Naive thymus-derived CD4-positive, alpha-beta T cell (primary cell): ENCODE measurements around the gene C1orf226. TPM values are rescaled to one million over a fixed set of nuclear protein-coding genes. Genes with fewer than 3 reads are reported as not detected.

Experiments
- ATAC-seq: fragments of 150-1000 bp; cut with Tn5 transposase; 2 replicates; pipeline ENCODE4 v1.10.0; 2021; ENCODE audit warnings: mild to moderate bottlenecking, moderate library complexity
- CTCF ChIA-PET: fragments of 350-600 bp; sonication (Branson Sonifier 250); formaldehyde crosslinking; loops from one replicate; lab custom pipeline; 2021; ENCODE audit warnings: antibody characterized with exemption; lab: Charles Lee
- POLR2A ChIA-PET: fragments of 350-600 bp; sonication (Branson Sonifier 250); formaldehyde crosslinking; loops from one replicate; lab custom pipeline; 2021; ENCODE audit warnings: antibody characterized with exemption, inconsistent platforms; lab: Charles Lee
- DNase-seq, 9 donors: peaks; one replicate each; pipeline versions ENCODE4 v3.0.0 to v3.0.0-alpha.2; 2020 to 2022; ENCODE audit warnings: mixed read lengths in 1 of 9
- H3K27ac ChIP-seq: one replicate; pipeline ENCODE4 v1.7.0; 2013; ENCODE audit warnings: mild to moderate bottlenecking, low read depth, low read length, moderate library complexity
- H3K27me3 ChIP-seq, 2 donors: one replicate each; pipeline ENCODE4 v1.7.0; 2013; ENCODE audit warnings: low read length in 2 of 2, mild to moderate bottlenecking in 2 of 2, moderate library complexity in 2 of 2; ENCODE audit not compliant: control insufficient read depth in 2 of 2, insufficient read depth in 2 of 2
- H3K36me3 ChIP-seq, 3 experiments: 1 replicate in 2 of 3; 2 replicates in 1 of 3; pipeline ENCODE4 v1.7.0; 2013; ENCODE audit warnings: low read length in 3 of 3, mild to moderate bottlenecking in 3 of 3, moderate library complexity in 1 of 3; ENCODE audit not compliant: insufficient read depth in 3 of 3, control insufficient read depth in 2 of 3
- H3K4me1 ChIP-seq, 2 donors: one replicate each; pipeline ENCODE4 v1.7.0; 2013; ENCODE audit warnings: low read length in 2 of 2, mild to moderate bottlenecking in 2 of 2, moderate library complexity in 1 of 2; ENCODE audit not compliant: control insufficient read depth in 2 of 2, insufficient read depth in 2 of 2
- H3K4me3 ChIP-seq: 2 replicates; pipeline ENCODE4 v1.7.0; 2013; ENCODE audit warnings: mild to moderate bottlenecking, low read length
- H3K9me3 ChIP-seq, 3 experiments: 1 replicate in 2 of 3; 2 replicates in 1 of 3; pipeline ENCODE4 v1.7.0; 2013; ENCODE audit warnings: low read length in 3 of 3; ENCODE audit not compliant: control insufficient read depth in 2 of 3
- H3K27ac Mint-ChIP-seq, 9 donors: one replicate each; pipeline ENCODE4 v1.8.0; 2020 to 2022; ENCODE audit warnings: mixed read lengths in 9 of 9, mild to moderate bottlenecking in 8 of 9, moderate library complexity in 5 of 9, inconsistent platforms in 2 of 9
- H3K27me3 Mint-ChIP-seq, 5 donors: one replicate each; pipeline ENCODE4 v1.8.0; 2021 to 2022; ENCODE audit warnings: mixed read lengths in 5 of 5, mild to moderate bottlenecking in 1 of 5
- H3K36me3 Mint-ChIP-seq, 5 donors: one replicate each; pipeline ENCODE4 v1.8.0; 2020 to 2022; ENCODE audit warnings: mixed read lengths in 5 of 5, mild to moderate bottlenecking in 3 of 5, inconsistent platforms in 1 of 5
- H3K4me1 Mint-ChIP-seq, 7 donors: one replicate each; pipeline ENCODE4 v1.8.0; 2020 to 2022; ENCODE audit warnings: mixed read lengths in 7 of 7, mild to moderate bottlenecking in 3 of 7, inconsistent platforms in 1 of 7
- H3K4me3 Mint-ChIP-seq, 10 donors: one replicate each; pipeline ENCODE4 v1.8.0; 2020 to 2022; ENCODE audit warnings: mild to moderate bottlenecking in 10 of 10, mixed read lengths in 10 of 10, moderate library complexity in 6 of 10, inconsistent platforms in 2 of 10
- H3K9me3 Mint-ChIP-seq, 11 donors: one replicate each; pipeline ENCODE4 v1.8.0; 2020 to 2022; ENCODE audit warnings: mixed read lengths in 11 of 11, mild to moderate bottlenecking in 4 of 11, inconsistent platforms in 1 of 11, moderate library complexity in 1 of 11
- intact Hi-C, 2 donors: fragments of 100-400 bp; cut with micrococcal nuclease; formaldehyde crosslinking; loops; one replicate each; pipeline ENCODE4 v1.15.1; 2023
- polyA plus RNA-seq, 2 donors: library from polyadenylated mRNA; unstranded; fragments of 300-500 nt; fragmentation: Illumina TruSeq; gene quantifications; one replicate each; pipeline ENCODE4 v1.2.3, GENCODE V29; 2021
- total RNA-seq, 6 experiments: library from RNA in 5 of 6; stranded (reverse) in 5 of 6; gene quantifications; 1 replicate in 5 of 6; 2 replicates in 1 of 6; pipeline ENCODE4 v1.2.3 and lab custom pipeline; 2021 to 2026

C1orf226 gene
- total and polyA plus RNA-seq, 7 experiments from 2014 or later = 0.24 TPM; not detected in 6

- CTCF ChIA-PET = no interaction called here
- H3K27me3 Mint-ChIP-seq = peaks cover 0 to 12% (median 6%) of the 10 kb centered on the region in 5 donors
Observed at GRCh38 chr1:162383516-162383915, 2.0 kb downstream of the C1orf226 start.

GRCh38 chr1:162384116-162384515 is 2.6 kb downstream of the C1orf226 start:
- no peaks in the 10 kb centered on the region for H3K9me3 ChIP-seq
- intact Hi-C loops = no loop called here
- H3K9me3 Mint-ChIP-seq = no peaks in the 10 kb centered on the region
- DNase-seq = peak in 1 of 9 donors; percentile 1
- ChIA-PET POLR2A (no interaction called here), CTCF (no interaction called here)
- H3K36me3 Mint-ChIP-seq = no peaks in the 10 kb centered on the region
- no peak overlapping the region for H3K27ac ChIP-seq
- H3K4me1 ChIP-seq = no peaks in the 10 kb centered on the region
- no peak overlapping the region for H3K4me3 ChIP-seq
- no peaks in the 10 kb centered on the region for H3K36me3 ChIP-seq
- H3K27ac Mint-ChIP-seq = no peak overlapping the region
- ATAC-seq = no peak
- H3K4me3 Mint-ChIP-seq = no peak overlapping the region
- H3K27me3 ChIP-seq = no peaks in the 10 kb centered on the region
- peaks cover 0 to 18% (median 10%) of the 10 kb centered on the region in 5 donors for H3K27me3 Mint-ChIP-seq
- peaks cover 0 to 2% (median 0%) of the 10 kb centered on the region in 7 donors for H3K4me1 Mint-ChIP-seq

More at GRCh38 chr1:162383516-162383915, 2.0 kb downstream of the C1orf226 start:
- intact Hi-C loops = no loop called here
- Histone ChIP-seq H3K36me3 (no peaks in the 10 kb centered on the region), H3K27ac (no peak overlapping the region), H3K9me3 (no peaks in the 10 kb centered on the region), H3K27me3 (no peaks in the 10 kb centered on the region), H3K4me1 (no peaks in the 10 kb centered on the region), H3K4me3 (no peak overlapping the region)
- no peaks in the 10 kb centered on the region for H3K9me3 Mint-ChIP-seq
- H3K4me1 Mint-ChIP-seq = no peaks in the 10 kb centered on the region
- H3K27ac Mint-ChIP-seq = no peak overlapping the region
- POLR2A ChIA-PET = no interaction called here
- no peaks in the 10 kb centered on the region for H3K36me3 Mint-ChIP-seq
- DNase-seq = no peak
- H3K4me3 Mint-ChIP-seq = no peak overlapping the region
- no peak for ATAC-seq

GRCh38 chr1:162384601-162385279 is 3.2 kb downstream of the C1orf226 start:
- ATAC-seq (no peak), DNase-seq (no peak)
- Mint-ChIP-seq H3K27ac (no peak overlapping the region), H3K4me3 (no peak overlapping the region), H3K9me3 (no peaks in the 10 kb centered on the region), H3K4me1 (peaks cover 0 to 8% (median 0%) of the 10 kb centered on the region in 7 donors), H3K36me3 (no peaks in the 10 kb centered on the region), H3K27me3 (peaks cover 0 to 25% (median 11%) of the 10 kb centered on the region in 5 donors)
- no peaks in the 10 kb centered on the region for H3K9me3 ChIP-seq
- CTCF ChIA-PET = no interaction called here
- H3K36me3 ChIP-seq = no peaks in the 10 kb centered on the region
- H3K4me3 ChIP-seq = no peak overlapping the region
- POLR2A ChIA-PET = no interaction called here
- no peaks in the 10 kb centered on the region for H3K27me3 ChIP-seq
- no peaks in the 10 kb centered on the region for H3K4me1 ChIP-seq
- intact Hi-C loops = no loop called here
- H3K27ac ChIP-seq = no peak overlapping the region

GRCh38 chr1:162385280-162385623 is 3.7 kb downstream of the C1orf226 start:
- intact Hi-C loops = no loop called here
- Histone ChIP-seq H3K4me1 (no peaks in the 10 kb centered on the region), H3K27ac (no peak overlapping the region), H3K27me3 (no peaks in the 10 kb centered on the region), H3K36me3 (no peaks in the 10 kb centered on the region), H3K9me3 (no peaks in the 10 kb centered on the region), H3K4me3 (no peak overlapping the region)
- ATAC-seq (no peak), DNase-seq (peak in 1 of 9 donors; percentile 8)
- CTCF ChIA-PET = interaction anchor here (0.6 kb wide), 1 partner anchor 14 kb away, joined by 3 read pairs; no protein-coding TSS in a partner anchor
- Mint-ChIP-seq H3K4me1 (peaks cover 0 to 11% (median 0%) of the 10 kb centered on the region in 7 donors), H3K27ac (no peak overlapping the region), H3K4me3 (no peak overlapping the region), H3K9me3 (no peaks in the 10 kb centered on the region), H3K27me3 (peaks cover 1 to 29% (median 13%) of the 10 kb centered on the region in 5 donors), H3K36me3 (no peaks in the 10 kb centered on the region)
- POLR2A ChIA-PET = no interaction called here

GRCh38 chr1:162385702-162386101 is 4.2 kb downstream of the C1orf226 start:
- H3K4me3 ChIP-seq = no peak overlapping the region
- no peak overlapping the region for H3K27ac Mint-ChIP-seq
- intact Hi-C loops = no loop called here
- H3K4me3 Mint-ChIP-seq = no peak overlapping the region
- POLR2A ChIA-PET = no interaction called here
- H3K36me3 Mint-ChIP-seq = no peaks in the 10 kb centered on the region
- DNase-seq = no peak
- H3K4me1 Mint-ChIP-seq = peaks cover 0 to 11% (median 0%) of the 10 kb centered on the region in 7 donors
- H3K9me3 Mint-ChIP-seq = no peaks in the 10 kb centered on the region
- H3K27me3 Mint-ChIP-seq = peaks cover 6 to 34% (median 17%) of the 10 kb centered on the region in 5 donors
- CTCF ChIA-PET = interaction anchor here (0.6 kb wide), 1 partner anchor 15 kb away, joined by 3 read pairs; no protein-coding TSS in a partner anchor
- no peaks in the 10 kb centered on the region for H3K27me3 ChIP-seq
- ATAC-seq = no peak
- no peaks in the 10 kb centered on the region for H3K4me1 ChIP-seq
- H3K27ac ChIP-seq = no peak overlapping the region
- no peaks in the 10 kb centered on the region for H3K36me3 ChIP-seq
- H3K9me3 ChIP-seq = no peaks in the 10 kb centered on the region

GRCh38 chr1:162386292-162387225 is 5.0 kb downstream of the C1orf226 start:
- peaks cover 0 to 12% (median 0%) of the 10 kb centered on the region in 7 donors for H3K4me1 Mint-ChIP-seq
- no peak for DNase-seq
- peaks cover 6 to 38% (median 17%) of the 10 kb centered on the region in 5 donors for H3K27me3 Mint-ChIP-seq
- ATAC-seq = no peak
- Histone ChIP-seq H3K36me3 (no peaks in the 10 kb centered on the region), H3K9me3 (no peaks in the 10 kb centered on the region), H3K27ac (no peak overlapping the region), H3K4me1 (no peaks in the 10 kb centered on the region), H3K27me3 (no peaks in the 10 kb centered on the region), H3K4me3 (no peak overlapping the region)
- no peak overlapping the region for H3K4me3 Mint-ChIP-seq
- intact Hi-C loops = no loop called here
- ChIA-PET CTCF (no interaction called here), POLR2A (no interaction called here)
- H3K36me3 Mint-ChIP-seq = no peaks in the 10 kb centered on the region
- H3K9me3 Mint-ChIP-seq = no peaks in the 10 kb centered on the region
- H3K27ac Mint-ChIP-seq = no peak overlapping the region
